K562 (cell line): ENCODE data around the gene DCT. TPM values are rescaled to one million over a fixed set of nuclear protein-coding genes. Genes with fewer than 3 reads are reported as not detected.

Experiments used
- BRF1 ChIP-seq: IDR thresholded peaks from 3 replicates; pipeline ENCODE4 v1.6.1; 2011; ENCODE audit warnings: borderline replicate concordance, mild to moderate bottlenecking; ENCODE audit not compliant: insufficient read length; ENCODE audit errors: extremely low read depth
- JUND ChIP-seq, 2 experiments: IDR thresholded peaks; 2 replicates in 1 of 2; 3 replicates in 1 of 2; pipeline ENCODE4 v1.6.1; 2011; ENCODE audit warnings: borderline replicate concordance in 2 of 2, low read depth in 2 of 2, low read length in 2 of 2, improper control_type of control experiment in 1 of 2, missing biosample characterization in 1 of 2, missing genetic modification characterization in 1 of 2, missing genetic modification reagents in 1 of 2
- KAT7 ChIP-seq: sonication (generic); formaldehyde crosslinking; IDR thresholded peaks from 2 replicates; pipeline ENCODE4 v1.8.0; 2022; ENCODE audit warnings: missing genetic modification reagents, mild to moderate bottlenecking, borderline replicate concordance
- NFIC ChIP-seq: fragments of 450-650 bp; IDR thresholded peaks from 2 replicates; pipeline ENCODE4 v1.6.1; 2017; ENCODE audit warnings: mild to moderate bottlenecking, inconsistent platforms
- POLR3G ChIP-seq: IDR thresholded peaks from 2 replicates; pipeline ENCODE4 v1.6.1; 2011; ENCODE audit not compliant: insufficient read length, insufficient replicate concordance; ENCODE audit errors: extremely low read depth
- RBM15 ChIP-seq: fragments of 200-400 bp; formaldehyde crosslinking; IDR thresholded peaks from 2 replicates; pipeline ENCODE4 v1.6.1; 2018; ENCODE audit warnings: mild to moderate bottlenecking, low read length, moderate library complexity; ENCODE audit not compliant: insufficient read depth
- RERE ChIP-seq: sonication (generic); formaldehyde crosslinking; IDR thresholded peaks from 2 replicates; pipeline ENCODE4 v1.8.0; 2023; ENCODE audit warnings: missing genetic modification reagents, mild to moderate bottlenecking, borderline replicate concordance
- RFX1 ChIP-seq: fragments of 450-650 bp; IDR thresholded peaks from 2 replicates; pipeline ENCODE4 v1.6.1; 2016; ENCODE audit warnings: mild to moderate bottlenecking, moderate library complexity
- TSC22D4 ChIP-seq: fragments of 450-650 bp; IDR thresholded peaks from 2 replicates; pipeline ENCODE4 v1.6.1; 2016; ENCODE audit warnings: missing genetic modification characterization, missing biosample characterization, control low read depth
- XRCC3 ChIP-seq: fragments of 450-650 bp; IDR thresholded peaks from 2 replicates; pipeline ENCODE4 v1.6.1; 2017; ENCODE audit warnings: mild to moderate bottlenecking, moderate library complexity
- ZFPM2 ChIP-seq: fragments of 250-450 bp; sonication (Bioruptor Pico); IDR thresholded peaks from 2 replicates; pipeline ENCODE4 v1.5.1; 2022; ENCODE audit warnings: mild to moderate bottlenecking
- ZNF280B ChIP-seq: fragments of 250-450 bp; sonication (Bioruptor Pico); IDR thresholded peaks from 2 replicates; pipeline ENCODE4 v1.5.1; 2021; ENCODE audit warnings: mild to moderate bottlenecking
- ZNF584 ChIP-seq: fragments of 200-800 bp; sonication (Bioruptor generic); IDR thresholded peaks from 2 replicates; pipeline ENCODE4 v1.6.1; 2016; ENCODE audit warnings: low read depth, mild to moderate bottlenecking, missing genetic modification characterization, missing compliant biosample characterization
- ZNF785 ChIP-seq: fragments of 250-450 bp; sonication (Bioruptor Pico); IDR thresholded peaks from 2 replicates; pipeline ENCODE4 v1.4.0; 2020; ENCODE audit warnings: mild to moderate bottlenecking
- polyA plus RNA-seq, 8 experiments: library from polyadenylated mRNA; depleted of rRNA in 4 of 8; stranded (reverse) in 5 of 8; unstranded in 3 of 8; fragments of >200 nt; fragmentation: Nextera tagmentation in 2 of 8; fragmentation: Illumina TruSeq in 1 of 8; extraction: Ambion mirVana in 2 of 8; extraction: Trizol in 1 of 8; gene quantifications; 2 replicates each; pipeline versions ENCODE4 v1.2.1 to v1.2.3, GENCODE V29; 2011 to 2014; ENCODE audit warnings: inconsistent platforms in 1 of 8, missing spikeins in 1 of 8
- total RNA-seq, 7 experiments: library from RNA; depleted of rRNA in 6 of 7; stranded (reverse); fragments of >200 nt in 6 of 7; fragmentation: Illumina TruSeq in 2 of 7; extraction: Trizol in 2 of 7; gene quantifications; 2 replicates each; pipeline versions ENCODE4 v1.2.1 to v1.2.3, GENCODE V29; 2011 to 2021; ENCODE audit warnings: low replicate concordance in 1 of 7

DCT gene
- total and polyA plus RNA-seq, 9 of the 15 experiments (the other 6 are each of a cell fraction or from before 2014, with no cell fraction given), result 0.11 to 0.83 (median 0.57) TPM

- TF ChIP-seq RERE (no peak), BRF1 (no peak), JUND (IDR thresholded peaks at IDR 0.05; ENCODE audit: borderline replicate concordance, low read depth, low read length) (no peak), JUND (tag; IDR thresholded peaks at IDR 0.05; ENCODE audit: borderline replicate concordance, low read depth, low read length) (no peak), ZNF280B (CRISPR knock-in tag) (no peak), ZNF584 (CRISPR knock-in tag) (no peak), XRCC3 (no peak), NFIC (no peak), TSC22D4 (tag) (no peak), ZFPM2 (CRISPR knock-in tag) (no peak), ZNF785 (CRISPR knock-in tag) (no peak), POLR3G (no peak), RFX1 (no peak), KAT7 (no peak), RBM15 (no peak)
Measured at GRCh38 chr13:94487043-94487442, 7.6 kb upstream of the DCT start (continued).
